ENCODE data around the gene DUS2. TPM values are rescaled to one million over a fixed set of nuclear protein-coding genes. Genes with fewer than 3 reads are reported as not detected.
"Not testable (repeated sequence)": the region's sequence is repeated elsewhere in the genome, so short reads cannot be mapped to it uniquely, and the experiment has no call there.

The DUS2 gene
- polyA plus RNA-seq, 12 donors = 9.8 to 13.9 (median 11.8) TPM; not detected in 2

GRCh38 chr16:67996666-67997065, 26.4 kb upstream of the DUS2 start:
- no peak for DNase-seq

- DNase-seq = not testable (repeated sequence)
These were observed 24.8 kb upstream of the DUS2 start for GRCh38 chr16:67998231-67998778.

- DNase-seq = not testable (repeated sequence)
These were observed 24.1 kb upstream of the DUS2 start, which contains the start of gene DPEP2 for GRCh38 chr16:67998779-67999688. DPEP2 (minus strand) TSS chr16:67999484; CDS start chr16:67993212, 6,272 bp downstream.

GRCh38 chr16:67999985-68000384, 23.1 kb upstream of the DUS2 start:
- DNase-seq = no peak

GRCh38 chr16:68000450-68000849, 22.6 kb upstream of the DUS2 start:
- no peak for DNase-seq

- no peak for DNase-seq
These were observed 20.1 kb upstream of the DUS2 start for GRCh38 chr16:68003031-68003430.

GRCh38 chr16:68005211-68005610, 17.9 kb upstream of the DUS2 start:
- DNase-seq = no peak

GRCh38 chr16:68005786-68006286, 17.2 kb upstream of the DUS2 start:
- no peak for DNase-seq

GRCh38 chr16:68009157-68009735, 13.8 kb upstream of the DUS2 start:
- no peak for DNase-seq

- not testable (repeated sequence) for DNase-seq
These were observed 13.2 kb upstream of the DUS2 start for GRCh38 chr16:68009872-68010271.

GRCh38 chr16:68013440-68013839, 9.6 kb upstream of the DUS2 start:
- no peak for DNase-seq

GRCh38 chr16:68015681-68016080, 7.4 kb upstream of the DUS2 start, which contains the start of gene DPEP2NB:
DPEP2NB (minus strand) TSS chr16:68015911; CDS start chr16:68015770, 141 bp downstream.
- DNase-seq = no peak

- no peak for DNase-seq
These were observed 3.9 kb upstream of the DUS2 start for GRCh38 chr16:68019167-68019680.

GRCh38 chr16:68021490-68021889, 1.6 kb upstream of the DUS2 start:
- no peak for DNase-seq

- DNase-seq = no peak
These were observed 781 bp upstream of the DUS2 start for GRCh38 chr16:68022278-68022727.

- DNase-seq = no peak
These were observed 5.9 kb downstream of the DUS2 start for GRCh38 chr16:68028996-68029395.

- not testable (repeated sequence) for DNase-seq
These were observed 7.0 kb downstream of the DUS2 start for GRCh38 chr16:68030108-68030507.

- DNase-seq = no peak
These were observed 8.9 kb downstream of the DUS2 start for GRCh38 chr16:68031951-68032350.

- no peak for DNase-seq
These were observed 10.0 kb downstream of the DUS2 start for GRCh38 chr16:68033101-68033500.

GRCh38 chr16:68035227-68035626, 12.1 kb downstream of the DUS2 start:
- no peak for DNase-seq

- DNase-seq = no peak
These were observed 14.9 kb downstream of the DUS2 start for GRCh38 chr16:68037841-68038597.

Measured in muscle of arm (tissue), 12 donors.